Parathyroid adenoma (tissue), 2 donors: ENCODE measurements around the gene TAP1.

Experiments used
- H2AFZ ChIP-seq: fragments of 300-600 bp; sonication (generic); one replicate; pipeline ENCODE4 v1.7.0; 2017; ENCODE audit warnings: antibody characterized with exemption, mild to moderate bottlenecking
- H3K27ac ChIP-seq: fragments of 300-600 bp; sonication (generic); one replicate; pipeline ENCODE4 v1.7.0; 2017
- H3K27me3 ChIP-seq: fragments of 300-600 bp; sonication (generic); one replicate; pipeline ENCODE4 v1.7.0; 2017; ENCODE audit warnings: low read length; ENCODE audit not compliant: control insufficient read depth, insufficient read depth
- H3K36me3 ChIP-seq: fragments of 300-600 bp; sonication (generic); one replicate; pipeline ENCODE4 v1.7.0; 2017; ENCODE audit warnings: low read length; ENCODE audit not compliant: control insufficient read depth, insufficient read depth
- H3K4me1 ChIP-seq: fragments of 300-600 bp; sonication (generic); one replicate; pipeline ENCODE4 v1.7.0; 2017; ENCODE audit warnings: control low read depth
- H3K4me2 ChIP-seq: fragments of 300-600 bp; sonication (generic); one replicate; pipeline ENCODE4 v1.7.0; 2017; ENCODE audit warnings: low read length
- H3K4me3 ChIP-seq: fragments of 300-600 bp; sonication (generic); one replicate; pipeline ENCODE4 v1.7.0; 2017; ENCODE audit warnings: low read depth, low read length
- H3K79me2 ChIP-seq: fragments of 300-600 bp; sonication (generic); one replicate; pipeline ENCODE4 v1.7.0; 2017; ENCODE audit warnings: control low read depth
- H3K9ac ChIP-seq: fragments of 300-600 bp; sonication (generic); one replicate; pipeline ENCODE4 v1.7.0; 2017; ENCODE audit warnings: mild to moderate bottlenecking
- H3K9me3 ChIP-seq: fragments of 300-600 bp; sonication (generic); one replicate; pipeline ENCODE4 v1.7.0; 2017; ENCODE audit warnings: low read length; ENCODE audit not compliant: control insufficient read depth
- CTCF ChIP-seq: fragments of 300-600 bp; sonication (generic); IDR thresholded peaks from one replicate; pipeline ENCODE4 v1.7.0; 2017; ENCODE audit warnings: antibody characterized with exemption, mild to moderate bottlenecking
- donor health status: primary hyperparathyroidism.

Gene TAP1

GRCh38 chr6:32868257-32868788, 14.8 kb upstream of the TAP1 start:
- peak; percentile 97 for TF ChIP-seq CTCF
- Histone ChIP-seq H3K27ac (no peak overlapping the region), H3K9ac (no peak overlapping the region), H3K36me3 (no peaks in the 10 kb centered on the region), H3K4me3 (no peak overlapping the region), H2AFZ (no peak overlapping the region), H3K4me2 (no peak overlapping the region), H3K4me1 (no peaks in the 10 kb centered on the region), H3K79me2 (no peaks in the 10 kb centered on the region), H3K27me3 (no peaks in the 10 kb centered on the region), H3K9me3 (no peaks in the 10 kb centered on the region)

GRCh38 chr6:32867554-32868256, 14.2 kb upstream of the TAP1 start:
- H3K27ac ChIP-seq, result no peak overlapping the region

GRCh38 chr6:32867022-32867477, 13.5 kb upstream of the TAP1 start:
- no peak overlapping the region for H2AFZ ChIP-seq
- no peak overlapping the region for H3K4me3 ChIP-seq
- H3K36me3 ChIP-seq, result no peaks in the 10 kb centered on the region
- no peak overlapping the region for H3K27ac ChIP-seq
- H3K79me2 ChIP-seq, result no peaks in the 10 kb centered on the region
- H3K27me3 ChIP-seq, result no peaks in the 10 kb centered on the region
- no peak overlapping the region for H3K4me2 ChIP-seq
- H3K4me1 ChIP-seq, result no peaks in the 10 kb centered on the region
- H3K9ac ChIP-seq, result no peak overlapping the region
- no peaks in the 10 kb centered on the region for H3K9me3 ChIP-seq
- TF ChIP-seq CTCF, result no peak

More at GRCh38 chr6:32867554-32868256, 14.2 kb upstream of the TAP1 start:
- Histone ChIP-seq H3K4me3 (no peak overlapping the region), H3K79me2 (no peaks in the 10 kb centered on the region), H3K9ac (no peak overlapping the region), H3K9me3 (no peaks in the 10 kb centered on the region), H3K36me3 (no peaks in the 10 kb centered on the region), H3K27me3 (no peaks in the 10 kb centered on the region), H3K4me2 (no peak overlapping the region), H2AFZ (no peak overlapping the region), H3K4me1 (no peaks in the 10 kb centered on the region)
- no peak for TF ChIP-seq CTCF

GRCh38 chr6:32865724-32866443, 12.4 kb upstream of the TAP1 start:
- H3K9ac ChIP-seq, result no peak overlapping the region
- no peak for TF ChIP-seq CTCF
- H3K79me2 ChIP-seq, result no peaks in the 10 kb centered on the region
- no peak overlapping the region for H3K4me3 ChIP-seq
- H3K4me2 ChIP-seq, result no peak overlapping the region
- no peaks in the 10 kb centered on the region for H3K9me3 ChIP-seq
- no peaks in the 10 kb centered on the region for H3K4me1 ChIP-seq
- H3K27me3 ChIP-seq, result no peaks in the 10 kb centered on the region
- H3K27ac ChIP-seq, result no peak overlapping the region
- H3K36me3 ChIP-seq, result no peaks in the 10 kb centered on the region
- H2AFZ ChIP-seq, result no peak overlapping the region
